HG03354 (cell line): ENCODE measurements around the gene PCNX1.
"Not testable (repeated sequence)": the region's sequence is repeated elsewhere in the genome, so short reads cannot be mapped to it uniquely, and the experiment has no call there.

ENCODE experiments used
- ATAC-seq: cut with Tn5 transposase; IDR thresholded peaks from one replicate; pipeline ENCODE4 v1.9.1; 2021; ENCODE audit warnings: mild to moderate bottlenecking; ENCODE audit not compliant: unreplicated experiment, poor library complexity, severe bottlenecking

The PCNX1 gene

GRCh38 chr14:71115306-71115705 is 208.0 kb downstream of the PCNX1 start:
- ATAC-seq = no peak

GRCh38 chr14:71115821-71116567 is 208.7 kb downstream of the PCNX1 start:
- ATAC-seq = no peak

- ATAC-seq = no peak
These were observed 209.4 kb downstream of the PCNX1 start for GRCh38 chr14:71116568-71117122.

GRCh38 chr14:71117839-71118743 is 210.8 kb downstream of the PCNX1 start:
- no peak for ATAC-seq

- no peak for ATAC-seq
These were observed 211.8 kb downstream of the PCNX1 start for GRCh38 chr14:71119075-71119474.

- ATAC-seq = no peak
These were observed 212.6 kb downstream of the PCNX1 start for GRCh38 chr14:71119832-71120231.

- no peak for ATAC-seq
These were observed 213.7 kb downstream of the PCNX1 start for GRCh38 chr14:71121001-71121400.

GRCh38 chr14:71121711-71122110 is 214.5 kb downstream of the PCNX1 start:
- no peak for ATAC-seq

- no peak for ATAC-seq
These were observed 215.8 kb downstream of the PCNX1 start for GRCh38 chr14:71122866-71123565.

- ATAC-seq = no peak
These were observed 216.4 kb downstream of the PCNX1 start for GRCh38 chr14:71123579-71124135.

GRCh38 chr14:71129716-71130490 is 222.6 kb downstream of the PCNX1 start:
- not testable (repeated sequence) for ATAC-seq

- no peak for ATAC-seq
These were observed 223.4 kb downstream of the PCNX1 start for GRCh38 chr14:71130491-71131179.

GRCh38 chr14:71133296-71133695 is 226.0 kb downstream of the PCNX1 start:
- no peak for ATAC-seq

- ATAC-seq = no peak
These were observed 228.2 kb downstream of the PCNX1 start for GRCh38 chr14:71135496-71135895.

GRCh38 chr14:71135911-71136310 is 228.7 kb downstream of the PCNX1 start:
- no peak for ATAC-seq

GRCh38 chr14:71136386-71137060 is 229.3 kb downstream of the PCNX1 start:
- ATAC-seq = no peak

GRCh38 chr14:71137536-71138447 is 230.5 kb downstream of the PCNX1 start:
- ATAC-seq = no peak
